OCI-LY1 (cell line): ENCODE results near the gene ASCC1.

Experiments used
- EZH2 ChIP-seq: fragments of 200-600 bp; sonication (generic), shearing (Covaris generic); IDR thresholded peaks from 2 replicates; pipeline ENCODE4 v1.8.0; 2017; ENCODE audit warnings: borderline replicate concordance, mixed run types, mild to moderate bottlenecking, antibody characterized with exemption, low read length, moderate library complexity, mixed read lengths
- TF ChIP-seq, protein P1 (sequence below): fragments of 200-600 bp; sonication (generic), shearing (Covaris generic); IDR thresholded peaks from 2 replicates; pipeline ENCODE4 v1.5.1; 2017; ENCODE audit warnings: mild to moderate bottlenecking, antibody characterized with exemption, low read length, moderate library complexity, mixed read lengths

DNA sequence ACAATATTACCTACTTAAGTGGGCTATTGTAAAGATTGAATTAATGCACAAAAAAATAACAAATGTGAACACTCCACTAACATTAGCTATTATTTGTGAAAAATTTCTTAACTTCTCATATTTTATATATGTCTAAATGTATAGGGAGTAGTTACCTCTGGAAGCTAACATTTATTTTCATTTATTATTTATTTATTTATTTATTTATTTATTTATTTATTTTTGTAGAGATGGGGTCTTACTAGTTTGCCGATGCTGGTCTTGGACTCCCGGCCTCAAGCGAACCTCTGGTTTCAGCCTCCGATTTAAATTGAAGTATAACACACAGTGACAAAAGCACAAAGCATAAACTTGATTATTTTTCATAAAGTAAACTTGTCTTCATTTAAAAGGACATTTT, 122.6 kb downstream of the ASCC1 start:
- TF ChIP-seq, protein P1, sequence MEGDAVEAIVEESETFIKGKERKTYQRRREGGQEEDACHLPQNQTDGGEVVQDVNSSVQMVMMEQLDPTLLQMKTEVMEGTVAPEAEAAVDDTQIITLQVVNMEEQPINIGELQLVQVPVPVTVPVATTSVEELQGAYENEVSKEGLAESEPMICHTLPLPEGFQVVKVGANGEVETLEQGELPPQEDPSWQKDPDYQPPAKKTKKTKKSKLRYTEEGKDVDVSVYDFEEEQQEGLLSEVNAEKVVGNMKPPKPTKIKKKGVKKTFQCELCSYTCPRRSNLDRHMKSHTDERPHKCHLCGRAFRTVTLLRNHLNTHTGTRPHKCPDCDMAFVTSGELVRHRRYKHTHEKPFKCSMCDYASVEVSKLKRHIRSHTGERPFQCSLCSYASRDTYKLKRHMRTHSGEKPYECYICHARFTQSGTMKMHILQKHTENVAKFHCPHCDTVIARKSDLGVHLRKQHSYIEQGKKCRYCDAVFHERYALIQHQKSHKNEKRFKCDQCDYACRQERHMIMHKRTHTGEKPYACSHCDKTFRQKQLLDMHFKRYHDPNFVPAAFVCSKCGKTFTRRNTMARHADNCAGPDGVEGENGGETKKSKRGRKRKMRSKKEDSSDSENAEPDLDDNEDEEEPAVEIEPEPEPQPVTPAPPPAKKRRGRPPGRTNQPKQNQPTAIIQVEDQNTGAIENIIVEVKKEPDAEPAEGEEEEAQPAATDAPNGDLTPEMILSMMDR, result no peak
- TF ChIP-seq EZH2, result no peak
